ENCODE results near the gene RPL7L1.

The RPL7L1 gene

DNA sequence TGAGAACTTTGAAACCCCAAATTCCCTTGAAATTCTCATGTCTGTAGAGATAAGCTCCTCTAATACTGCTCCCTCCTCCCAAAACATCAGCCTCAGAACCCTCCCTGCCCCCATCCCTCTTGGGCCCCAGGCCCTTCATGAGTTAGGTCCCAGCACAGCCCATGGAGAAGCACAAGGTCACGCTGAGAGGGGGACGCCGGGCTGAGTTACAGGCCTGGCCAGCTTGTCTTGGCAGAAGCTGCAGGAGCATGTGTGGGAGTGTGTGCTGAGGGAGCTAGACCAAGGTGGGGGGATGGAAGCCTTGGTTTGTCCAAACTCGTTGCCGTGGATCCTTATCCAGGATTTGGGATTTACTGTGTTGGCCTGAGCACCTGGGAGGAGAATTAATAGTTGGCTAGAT, 27.9 kb downstream of the RPL7L1 start:
- H3K9ac ChIP-seq (ENCODE audit: low read depth in 1 of 2, low read length in 2 of 2) = no peak overlapping the region
- H3K36me3 ChIP-seq (ENCODE audit: control insufficient read depth in 2 of 2, insufficient read depth in 2 of 2, low read length in 2 of 2) = no peaks in the 10 kb centered on the region
- H3K4me3 ChIP-seq (ENCODE audit: low read length in 2 of 2) = no peak overlapping the region
- no peak overlapping the region for H3K27ac ChIP-seq (ENCODE audit: low read depth in 2 of 2, low read length in 2 of 2)
- no peaks in the 10 kb centered on the region for H3K27me3 ChIP-seq (ENCODE audit: control insufficient read depth in 2 of 2, insufficient read depth in 2 of 2, low read length in 2 of 2)
- no peaks in the 10 kb centered on the region for H3K4me1 ChIP-seq (ENCODE audit: control insufficient read depth in 2 of 2, insufficient read depth in 2 of 2, low read length in 2 of 2)
- H3K9me3 ChIP-seq (ENCODE audit: control insufficient read depth in 2 of 2, low read length in 2 of 2) = no peaks in the 10 kb centered on the region

DNA sequence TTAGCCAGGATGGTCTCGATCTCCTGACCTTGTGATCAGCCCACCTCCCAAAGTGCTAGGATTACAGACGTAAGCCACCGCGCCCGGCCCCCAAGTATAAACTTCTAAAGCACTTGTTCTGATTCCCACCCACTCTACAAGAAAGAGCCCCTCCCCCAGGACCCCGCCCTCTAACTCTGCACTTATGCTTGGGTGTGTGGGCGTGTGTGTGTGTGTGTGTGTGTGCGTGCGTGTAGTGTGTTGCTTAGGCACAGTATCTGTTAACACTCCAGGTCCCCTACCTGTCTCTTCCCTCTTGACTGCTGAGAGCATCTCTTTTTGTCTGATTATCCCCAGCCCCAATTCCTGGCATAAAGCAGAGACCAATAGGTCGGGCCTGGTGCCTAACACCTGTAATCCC, 30.4 kb downstream of the RPL7L1 start:
- no peaks in the 10 kb centered on the region for H3K9me3 ChIP-seq (ENCODE audit: control insufficient read depth in 2 of 2, low read length in 2 of 2)
- H3K27ac ChIP-seq (ENCODE audit: low read depth in 2 of 2, low read length in 2 of 2) = no peak overlapping the region
- H3K27me3 ChIP-seq (ENCODE audit: control insufficient read depth in 2 of 2, insufficient read depth in 2 of 2, low read length in 2 of 2) = no peaks in the 10 kb centered on the region
- H3K9ac ChIP-seq (ENCODE audit: low read depth in 1 of 2, low read length in 2 of 2) = no peak overlapping the region
- H3K36me3 ChIP-seq (ENCODE audit: control insufficient read depth in 2 of 2, insufficient read depth in 2 of 2, low read length in 2 of 2) = no peaks in the 10 kb centered on the region
- H3K4me1 ChIP-seq (ENCODE audit: control insufficient read depth in 2 of 2, insufficient read depth in 2 of 2, low read length in 2 of 2) = no peaks in the 10 kb centered on the region
- no peak overlapping the region for H3K4me3 ChIP-seq (ENCODE audit: low read length in 2 of 2)

DNA sequence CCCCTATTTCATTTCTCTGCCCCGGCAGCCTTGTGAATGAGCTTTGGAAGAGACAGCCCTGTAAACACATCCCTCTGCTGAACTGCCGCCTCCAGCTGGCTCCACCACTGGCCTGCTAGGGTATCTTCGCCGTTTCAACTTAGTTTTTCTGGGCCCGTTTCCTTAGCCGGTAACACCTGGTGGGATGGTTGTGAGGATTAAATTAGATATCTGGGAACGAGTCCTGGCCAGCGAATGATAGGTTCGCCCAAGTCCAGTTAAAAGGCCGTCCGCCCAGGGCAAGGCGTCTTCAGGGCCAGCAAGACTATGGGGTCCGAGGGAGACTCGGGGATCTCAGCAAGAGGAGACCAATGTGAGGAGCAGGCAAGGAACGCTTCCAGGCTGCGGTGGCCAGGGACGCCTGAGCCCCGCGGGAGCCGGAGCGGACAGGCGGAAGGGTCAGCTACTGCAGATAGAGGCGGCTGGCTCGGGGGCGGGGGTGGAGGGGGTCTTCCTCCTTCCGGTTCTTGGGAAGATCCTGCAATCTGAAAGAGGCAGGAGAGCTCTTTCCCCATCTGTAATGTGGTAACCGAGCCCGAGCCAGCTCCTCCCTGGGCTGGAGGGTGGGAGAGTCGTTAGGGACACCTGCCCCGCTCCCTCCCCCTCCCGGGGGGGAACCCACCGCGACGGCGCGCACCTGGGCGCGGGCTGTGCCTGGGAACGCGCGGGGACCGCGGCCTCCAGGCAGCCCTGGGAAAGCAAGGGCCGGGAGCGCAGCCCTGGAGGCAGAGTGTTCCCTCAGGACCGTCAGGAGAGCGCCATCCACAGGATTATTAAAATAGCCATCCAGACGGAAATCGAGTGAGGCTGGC, 32.0 kb downstream of the RPL7L1 start:
- H3K27ac ChIP-seq (ENCODE audit: low read depth in 2 of 2, low read length in 2 of 2) = no peak overlapping the region

DNA sequence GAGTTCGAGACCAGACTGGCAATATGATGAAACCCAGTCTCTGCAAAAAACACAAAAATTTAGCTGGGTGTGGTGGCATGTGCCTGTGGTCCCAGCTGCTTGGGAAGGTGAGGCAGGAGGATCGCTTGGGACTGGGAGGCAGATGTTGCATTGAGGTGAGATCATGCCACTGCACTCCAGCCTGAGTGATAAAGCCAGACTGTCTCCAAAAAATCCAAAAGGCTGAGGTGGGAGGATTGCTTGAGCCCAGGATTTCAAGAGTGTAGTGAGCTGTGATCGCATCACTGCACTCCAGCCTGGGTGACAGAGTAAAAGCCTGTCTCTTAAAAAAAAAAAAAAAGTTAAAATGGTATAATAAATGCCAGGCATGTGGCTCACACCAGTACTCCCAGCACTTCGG, 35.1 kb downstream of the RPL7L1 start:
- Histone ChIP-seq H3K4me1 (ENCODE audit: control insufficient read depth in 2 of 2, insufficient read depth in 2 of 2, low read length in 2 of 2) (no peaks in the 10 kb centered on the region), H3K9ac (ENCODE audit: low read depth in 1 of 2, low read length in 2 of 2) (no peak overlapping the region), H3K4me3 (ENCODE audit: low read length in 2 of 2) (no peak overlapping the region), H3K27ac (ENCODE audit: low read depth in 2 of 2, low read length in 2 of 2) (no peak overlapping the region), H3K9me3 (ENCODE audit: control insufficient read depth in 2 of 2, low read length in 2 of 2) (no peaks in the 10 kb centered on the region), H3K36me3 (ENCODE audit: control insufficient read depth in 2 of 2, insufficient read depth in 2 of 2, low read length in 2 of 2) (no peaks in the 10 kb centered on the region), H3K27me3 (ENCODE audit: control insufficient read depth in 2 of 2, insufficient read depth in 2 of 2, low read length in 2 of 2) (no peaks in the 10 kb centered on the region)

More for the DNA sequence above, 32.0 kb downstream of the RPL7L1 start:
- Histone ChIP-seq H3K9ac (ENCODE audit: low read depth in 1 of 2, low read length in 2 of 2) (no peak overlapping the region), H3K4me1 (ENCODE audit: control insufficient read depth in 2 of 2, insufficient read depth in 2 of 2, low read length in 2 of 2) (no peaks in the 10 kb centered on the region), H3K27me3 (ENCODE audit: control insufficient read depth in 2 of 2, insufficient read depth in 2 of 2, low read length in 2 of 2) (no peaks in the 10 kb centered on the region), H3K36me3 (ENCODE audit: control insufficient read depth in 2 of 2, insufficient read depth in 2 of 2, low read length in 2 of 2) (no peaks in the 10 kb centered on the region), H3K9me3 (ENCODE audit: control insufficient read depth in 2 of 2, low read length in 2 of 2) (no peaks in the 10 kb centered on the region), H3K4me3 (ENCODE audit: low read length in 2 of 2) (no peak overlapping the region)

DNA sequence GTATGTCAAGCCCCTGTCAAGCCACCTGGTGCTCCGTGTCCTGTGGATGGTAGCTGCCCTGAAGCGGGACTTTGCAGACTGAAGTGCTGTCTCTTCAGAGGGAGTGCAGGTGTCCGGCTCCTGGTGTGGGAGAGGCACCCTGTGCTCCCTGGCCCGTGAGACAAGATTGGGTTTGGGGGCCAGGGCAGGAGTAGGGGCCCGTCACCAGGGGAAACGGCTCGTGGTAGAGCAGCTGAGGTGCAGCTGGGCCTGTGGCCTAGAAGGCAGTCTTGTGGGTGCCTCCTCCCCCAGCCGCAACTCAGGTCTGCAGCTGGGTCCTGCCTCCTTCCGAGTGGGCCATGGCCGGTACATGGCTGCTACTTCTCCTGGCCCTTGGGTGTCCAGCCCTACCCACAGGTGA, 36.3 kb downstream of the RPL7L1 start, which contains the start of gene PTCRA:
Gene PTCRA, plus strand, starts transcription at position 322 of the 400 bp plus-strand sequence. Its CDS starts 17 bp downstream, at position 339.
- Histone ChIP-seq H3K9ac (ENCODE audit: low read depth in 1 of 2, low read length in 2 of 2) (no peak within 1 kb of the TSS), H3K36me3 (ENCODE audit: control insufficient read depth in 2 of 2, insufficient read depth in 2 of 2, low read length in 2 of 2) (no peaks in the 10 kb centered on the region), H3K4me3 (ENCODE audit: low read length in 2 of 2) (no peak within 1 kb of the TSS), H3K9me3 (ENCODE audit: control insufficient read depth in 2 of 2, low read length in 2 of 2) (no peaks in the 10 kb centered on the region), H3K27ac (ENCODE audit: low read depth in 2 of 2, low read length in 2 of 2) (no peak within 1 kb of the TSS), H3K4me1 (ENCODE audit: control insufficient read depth in 2 of 2, insufficient read depth in 2 of 2, low read length in 2 of 2) (no peaks in the 10 kb centered on the region), H3K27me3 (ENCODE audit: control insufficient read depth in 2 of 2, insufficient read depth in 2 of 2, low read length in 2 of 2) (no peaks in the 10 kb centered on the region)

DNA sequence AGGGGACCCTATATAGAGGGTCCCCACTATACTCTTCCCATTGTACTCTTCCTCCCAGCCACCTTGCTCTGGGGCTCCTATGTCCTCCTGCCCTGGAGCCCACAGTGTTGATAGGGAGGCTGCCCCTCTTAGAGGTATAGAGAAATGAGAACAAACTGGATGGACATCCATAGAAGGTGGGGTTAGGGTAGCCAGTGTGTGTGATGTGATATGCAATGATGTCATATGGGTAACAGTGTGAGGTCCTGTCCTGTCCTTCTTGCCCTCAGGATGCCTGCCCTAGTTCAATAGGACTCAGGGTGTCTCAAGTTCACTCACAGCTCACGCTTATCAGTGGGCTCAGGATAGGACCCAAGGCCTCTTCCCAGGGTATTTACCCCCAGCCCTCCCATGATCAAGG, 36.9 kb downstream of the RPL7L1 start:
- H3K27me3 ChIP-seq (ENCODE audit: control insufficient read depth in 2 of 2, insufficient read depth in 2 of 2, low read length in 2 of 2) = no peaks in the 10 kb centered on the region
- H3K4me3 ChIP-seq (ENCODE audit: low read length in 2 of 2) = no peak overlapping the region
- no peaks in the 10 kb centered on the region for H3K36me3 ChIP-seq (ENCODE audit: control insufficient read depth in 2 of 2, insufficient read depth in 2 of 2, low read length in 2 of 2)
- no peaks in the 10 kb centered on the region for H3K4me1 ChIP-seq (ENCODE audit: control insufficient read depth in 2 of 2, insufficient read depth in 2 of 2, low read length in 2 of 2)
- no peak overlapping the region for H3K9ac ChIP-seq (ENCODE audit: low read depth in 1 of 2, low read length in 2 of 2)
- no peak overlapping the region for H3K27ac ChIP-seq (ENCODE audit: low read depth in 2 of 2, low read length in 2 of 2)
- H3K9me3 ChIP-seq (ENCODE audit: control insufficient read depth in 2 of 2, low read length in 2 of 2) = no peaks in the 10 kb centered on the region

DNA sequence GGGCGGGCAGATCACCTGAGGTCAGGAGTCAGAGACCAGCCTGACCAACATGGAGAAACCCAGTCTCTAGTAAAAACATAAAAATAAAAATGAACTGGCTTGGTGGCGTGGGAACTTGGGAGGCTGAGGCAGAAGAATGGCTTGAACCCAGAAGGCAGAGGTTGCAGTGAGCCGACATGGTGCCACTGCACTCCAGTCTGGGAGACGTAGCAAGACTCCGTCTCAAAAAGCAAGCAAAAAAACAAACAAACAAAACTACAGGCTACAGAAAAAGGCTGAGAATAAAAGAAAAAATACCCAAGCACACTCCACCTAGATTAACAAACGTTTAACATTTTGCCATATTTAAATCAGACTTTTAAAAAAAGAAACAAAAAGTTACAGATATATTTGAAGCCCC, 42.4 kb downstream of the RPL7L1 start:
- H3K4me3 ChIP-seq (ENCODE audit: low read length in 2 of 2) = no peak overlapping the region
- no peaks in the 10 kb centered on the region for H3K27me3 ChIP-seq (ENCODE audit: control insufficient read depth in 2 of 2, insufficient read depth in 2 of 2, low read length in 2 of 2)
- H3K9me3 ChIP-seq (ENCODE audit: control insufficient read depth in 2 of 2, low read length in 2 of 2) = no peaks in the 10 kb centered on the region
- no peak overlapping the region for H3K27ac ChIP-seq (ENCODE audit: low read depth in 2 of 2, low read length in 2 of 2)
- no peaks in the 10 kb centered on the region for H3K36me3 ChIP-seq (ENCODE audit: control insufficient read depth in 2 of 2, insufficient read depth in 2 of 2, low read length in 2 of 2)
- H3K9ac ChIP-seq (ENCODE audit: low read depth in 1 of 2, low read length in 2 of 2) = no peak overlapping the region
- H3K4me1 ChIP-seq (ENCODE audit: control insufficient read depth in 2 of 2, insufficient read depth in 2 of 2, low read length in 2 of 2) = no peaks in the 10 kb centered on the region

DNA sequence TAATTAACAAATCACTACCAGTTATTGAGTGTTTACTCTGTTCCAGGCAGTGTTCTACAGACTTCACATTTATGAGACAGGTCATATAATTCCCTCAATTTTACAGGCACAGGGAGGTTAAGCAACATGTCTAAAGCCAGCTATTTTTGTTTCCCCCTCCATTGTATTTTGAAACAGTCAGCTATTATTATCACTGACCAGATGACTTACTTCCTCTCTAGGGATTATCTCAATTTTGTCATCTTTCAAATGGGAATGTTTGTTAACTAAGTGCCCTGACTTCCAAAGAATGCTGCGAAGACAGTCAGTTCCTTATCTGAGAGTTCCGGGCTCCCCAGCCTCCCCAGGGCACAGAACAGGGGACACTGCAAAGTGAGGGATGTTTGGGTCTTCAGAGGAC, 44.2 kb downstream of the RPL7L1 start:
- Histone ChIP-seq H3K9me3 (ENCODE audit: control insufficient read depth in 2 of 2, low read length in 2 of 2) (no peaks in the 10 kb centered on the region), H3K36me3 (ENCODE audit: control insufficient read depth in 2 of 2, insufficient read depth in 2 of 2, low read length in 2 of 2) (no peaks in the 10 kb centered on the region), H3K9ac (ENCODE audit: low read depth in 1 of 2, low read length in 2 of 2) (no peak overlapping the region), H3K4me3 (ENCODE audit: low read length in 2 of 2) (no peak overlapping the region), H3K27ac (ENCODE audit: low read depth in 2 of 2, low read length in 2 of 2) (no peak overlapping the region), H3K27me3 (ENCODE audit: control insufficient read depth in 2 of 2, insufficient read depth in 2 of 2, low read length in 2 of 2) (no peaks in the 10 kb centered on the region), H3K4me1 (ENCODE audit: control insufficient read depth in 2 of 2, insufficient read depth in 2 of 2, low read length in 2 of 2) (peaks cover 3 to 5% of the 10 kb centered on the region in 2 donors)

DNA sequence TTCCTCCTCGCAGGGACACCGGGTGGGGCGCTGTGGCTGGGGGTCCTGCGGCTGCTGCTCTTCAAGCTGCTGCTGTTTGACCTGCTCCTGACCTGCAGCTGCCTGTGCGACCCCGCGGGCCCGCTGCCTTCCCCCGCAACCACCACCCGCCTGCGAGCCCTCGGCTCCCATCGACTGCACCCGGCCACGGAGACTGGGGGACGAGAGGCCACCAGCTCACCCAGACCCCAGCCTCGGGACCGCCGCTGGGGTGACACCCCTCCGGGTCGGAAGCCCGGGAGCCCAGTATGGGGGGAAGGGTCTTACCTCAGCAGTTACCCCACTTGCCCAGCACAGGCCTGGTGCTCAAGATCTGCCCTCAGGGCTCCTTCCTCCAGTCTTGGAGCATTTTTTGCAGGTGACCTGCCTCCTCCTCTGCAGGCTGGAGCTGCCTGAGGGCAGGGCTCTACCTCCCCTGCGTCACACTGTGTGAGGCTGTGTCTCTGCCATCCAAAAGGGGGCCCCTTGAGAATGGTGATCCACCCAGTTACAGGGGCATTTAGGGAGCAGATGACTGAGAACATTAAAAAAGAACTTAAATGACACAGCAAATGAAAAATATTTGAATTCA, 45.9 kb downstream of the RPL7L1 start:
- no peak overlapping the region for H3K27ac ChIP-seq (ENCODE audit: low read depth in 2 of 2, low read length in 2 of 2)
- H3K9me3 ChIP-seq (ENCODE audit: control insufficient read depth in 2 of 2, low read length in 2 of 2) = no peaks in the 10 kb centered on the region
- peaks cover 9 to 10% of the 10 kb centered on the region in 2 donors for H3K4me1 ChIP-seq (ENCODE audit: control insufficient read depth in 2 of 2, insufficient read depth in 2 of 2, low read length in 2 of 2)
- no peaks in the 10 kb centered on the region for H3K27me3 ChIP-seq (ENCODE audit: control insufficient read depth in 2 of 2, insufficient read depth in 2 of 2, low read length in 2 of 2)
- no peak overlapping the region for H3K4me3 ChIP-seq (ENCODE audit: low read length in 2 of 2)
- H3K9ac ChIP-seq (ENCODE audit: low read depth in 1 of 2, low read length in 2 of 2) = no peak overlapping the region
- no peaks in the 10 kb centered on the region for H3K36me3 ChIP-seq (ENCODE audit: control insufficient read depth in 2 of 2, insufficient read depth in 2 of 2, low read length in 2 of 2)

DNA sequence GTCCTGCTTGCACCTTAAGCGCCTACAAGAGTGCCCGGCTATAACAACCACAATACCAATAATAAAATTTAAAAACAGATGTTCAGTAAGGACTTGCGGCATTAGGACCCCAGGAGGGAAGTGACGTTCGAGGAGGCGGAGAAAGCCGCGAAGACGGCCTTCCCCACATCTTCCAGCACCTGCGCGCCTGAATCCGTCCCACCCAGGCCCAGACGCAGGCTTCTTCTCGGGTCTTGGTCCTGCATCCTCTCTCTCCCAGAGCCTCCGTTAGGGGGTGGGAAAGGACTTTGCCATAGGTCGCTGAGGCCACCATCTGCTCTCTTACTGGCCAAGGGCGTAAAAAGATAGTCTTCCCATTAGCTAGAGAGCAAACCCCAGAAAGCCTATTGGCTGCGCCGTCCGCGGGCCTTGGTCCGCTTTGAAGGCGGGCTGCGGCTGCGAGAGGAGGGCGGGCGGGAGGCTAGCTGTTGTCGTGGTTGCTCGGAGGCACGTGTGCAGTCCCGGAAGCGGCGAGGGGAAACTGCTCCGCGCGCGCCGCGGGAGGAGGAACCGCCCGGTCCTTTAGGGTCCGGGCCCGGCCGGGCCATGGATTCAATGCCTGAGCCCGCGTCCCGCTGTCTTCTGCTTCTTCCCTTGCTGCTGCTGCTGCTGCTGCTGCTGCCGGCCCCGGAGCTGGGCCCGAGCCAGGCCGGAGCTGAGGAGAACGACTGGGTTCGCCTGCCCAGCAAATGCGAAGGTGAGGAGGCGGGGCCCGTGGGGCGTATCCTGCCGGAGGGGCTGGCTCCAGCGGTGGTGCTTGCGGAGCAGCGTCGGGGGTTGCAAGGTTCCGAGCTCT, 49.8 kb downstream of the RPL7L1 start, which contains the start of gene CNPY3:
Gene CNPY3, plus strand, starts transcription at position 495 of the 835 bp plus-strand sequence. Its CDS starts 91 bp downstream, at position 586.
- Histone ChIP-seq H3K27me3 (ENCODE audit: control insufficient read depth in 2 of 2, insufficient read depth in 2 of 2, low read length in 2 of 2) (no peaks in the 10 kb centered on the region), H3K4me1 (ENCODE audit: control insufficient read depth in 2 of 2, insufficient read depth in 2 of 2, low read length in 2 of 2) (peaks cover 13 to 18% of the 10 kb centered on the region in 2 donors), H3K9me3 (ENCODE audit: control insufficient read depth in 2 of 2, low read length in 2 of 2) (no peaks in the 10 kb centered on the region), H3K4me3 (ENCODE audit: low read length in 2 of 2) (peak within 1 kb of the TSS; percentile 75 to 81), H3K9ac (ENCODE audit: low read depth in 1 of 2, low read length in 2 of 2) (peak within 1 kb of the TSS; percentile 73 to 80), H3K36me3 (ENCODE audit: control insufficient read depth in 2 of 2, insufficient read depth in 2 of 2, low read length in 2 of 2) (peaks cover 1% of the 10 kb centered on the region in 2 donors), H3K27ac (ENCODE audit: low read depth in 2 of 2, low read length in 2 of 2) (peak within 1 kb of the TSS; percentile 86 to 92)
